ENCODE measurements around the gene DUT.

DNA sequence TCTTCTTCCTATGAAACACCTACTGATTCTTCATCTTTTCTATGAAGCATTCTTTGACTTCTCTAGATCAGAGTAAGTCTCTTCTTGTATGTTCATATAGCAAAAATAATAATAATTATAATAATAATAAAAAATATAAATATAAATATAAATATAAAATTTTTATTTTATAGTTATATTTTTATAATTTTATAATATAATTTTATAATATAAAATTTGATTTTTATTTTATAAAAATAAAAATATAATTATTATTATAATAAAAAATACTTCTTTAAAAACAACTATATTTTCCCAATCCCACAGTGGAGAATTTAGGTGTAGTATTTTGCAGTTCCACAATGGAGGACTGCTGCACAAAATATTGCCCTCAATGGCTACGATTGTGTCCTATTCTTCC, 34.3 kb downstream of the DUT start:
- TF ChIP-seq, protein P1, sequence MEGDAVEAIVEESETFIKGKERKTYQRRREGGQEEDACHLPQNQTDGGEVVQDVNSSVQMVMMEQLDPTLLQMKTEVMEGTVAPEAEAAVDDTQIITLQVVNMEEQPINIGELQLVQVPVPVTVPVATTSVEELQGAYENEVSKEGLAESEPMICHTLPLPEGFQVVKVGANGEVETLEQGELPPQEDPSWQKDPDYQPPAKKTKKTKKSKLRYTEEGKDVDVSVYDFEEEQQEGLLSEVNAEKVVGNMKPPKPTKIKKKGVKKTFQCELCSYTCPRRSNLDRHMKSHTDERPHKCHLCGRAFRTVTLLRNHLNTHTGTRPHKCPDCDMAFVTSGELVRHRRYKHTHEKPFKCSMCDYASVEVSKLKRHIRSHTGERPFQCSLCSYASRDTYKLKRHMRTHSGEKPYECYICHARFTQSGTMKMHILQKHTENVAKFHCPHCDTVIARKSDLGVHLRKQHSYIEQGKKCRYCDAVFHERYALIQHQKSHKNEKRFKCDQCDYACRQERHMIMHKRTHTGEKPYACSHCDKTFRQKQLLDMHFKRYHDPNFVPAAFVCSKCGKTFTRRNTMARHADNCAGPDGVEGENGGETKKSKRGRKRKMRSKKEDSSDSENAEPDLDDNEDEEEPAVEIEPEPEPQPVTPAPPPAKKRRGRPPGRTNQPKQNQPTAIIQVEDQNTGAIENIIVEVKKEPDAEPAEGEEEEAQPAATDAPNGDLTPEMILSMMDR (conservative IDR thresholded peaks at IDR 0.05) = no peak
- TF ChIP-seq EZH2 (IDR thresholded peaks at IDR 0.05; ENCODE audit: low read depth) = no peak
